Measurements from ENCODE around the gene CNIH1. TPM values are rescaled to one million over a fixed set of nuclear protein-coding genes. Genes with fewer than 3 reads are reported as not detected.

CNIH1 gene
- 100 to 1,000 TPM; 124 to 144 (median 140) TPM for polyA plus RNA-seq (ENCODE audit: insufficient read length in 3 of 3)
- long read RNA-seq, donor 1, full-length matches to known transcripts, result 50 of 50 reads
- long read RNA-seq, donor 1, partial matches to known transcripts, result 0 of 50 reads
- long read RNA-seq, donor 1, other reads (novel, unspliced or antisense), result 0 of 50 reads
- long read RNA-seq, donor 2, full-length matches to known transcripts, result 37 of 37 reads
- long read RNA-seq, donor 2, partial matches to known transcripts, result 0 of 37 reads
- long read RNA-seq, donor 2, other reads (novel, unspliced or antisense), result 0 of 37 reads
- long read RNA-seq, donor 3, full-length matches to known transcripts, result 97 of 109 reads
- long read RNA-seq, donor 3, partial matches to known transcripts, result 12 of 109 reads
- long read RNA-seq, donor 3, other reads (novel, unspliced or antisense), result 0 of 109 reads
- long read RNA-seq, donor 4, full-length matches to known transcripts, result 53 of 53 reads
- long read RNA-seq, donor 4, partial matches to known transcripts, result 0 of 53 reads
- long read RNA-seq, donor 4, other reads (novel, unspliced or antisense), result 0 of 53 reads
- long read RNA-seq, donor 5, result 0 reads
- long read RNA-seq, donor 6, full-length matches to known transcripts, result 48 of 48 reads
- long read RNA-seq, donor 6, partial matches to known transcripts, result 0 of 48 reads
- long read RNA-seq, donor 6, other reads (novel, unspliced or antisense), result 0 of 48 reads
- long read RNA-seq, donor 7, full-length matches to known transcripts, result 65 of 65 reads
- long read RNA-seq, donor 7, partial matches to known transcripts, result 0 of 65 reads
- long read RNA-seq, donor 7, other reads (novel, unspliced or antisense), result 0 of 65 reads
- long read RNA-seq, donor 8, result 0 reads
- long read RNA-seq, donor 9, full-length matches to known transcripts, result 52 of 52 reads
- long read RNA-seq, donor 9, partial matches to known transcripts, result 0 of 52 reads
- long read RNA-seq, donor 9, other reads (novel, unspliced or antisense), result 0 of 52 reads
- long read RNA-seq, donor 10, full-length matches to known transcripts, result 59 of 59 reads
- long read RNA-seq, donor 10, partial matches to known transcripts, result 0 of 59 reads
- long read RNA-seq, donor 10, other reads (novel, unspliced or antisense), result 0 of 59 reads
- long read RNA-seq, donor 11, full-length matches to known transcripts, result 50 of 55 reads
- long read RNA-seq, donor 11, partial matches to known transcripts, result 5 of 55 reads
- long read RNA-seq, donor 11, other reads (novel, unspliced or antisense), result 0 of 55 reads
- long read RNA-seq, donor 12, full-length matches to known transcripts, result 26 of 26 reads
- long read RNA-seq, donor 12, partial matches to known transcripts, result 0 of 26 reads
- long read RNA-seq, donor 12, other reads (novel, unspliced or antisense), result 0 of 26 reads
- long read RNA-seq, donor 13, result 0 reads
- long read RNA-seq, donor 14, full-length matches to known transcripts, result 58 of 58 reads
- long read RNA-seq, donor 14, partial matches to known transcripts, result 0 of 58 reads
- long read RNA-seq, donor 14, other reads (novel, unspliced or antisense), result 0 of 58 reads
- long read RNA-seq, donor 15, full-length matches to known transcripts, result 15 of 15 reads
- long read RNA-seq, donor 15, partial matches to known transcripts, result 0 of 15 reads
- long read RNA-seq, donor 15, other reads (novel, unspliced or antisense), result 0 of 15 reads
- long read RNA-seq, donor 16, full-length matches to known transcripts, result 119 of 119 reads
- long read RNA-seq, donor 16, partial matches to known transcripts, result 0 of 119 reads
- long read RNA-seq, donor 16, other reads (novel, unspliced or antisense), result 0 of 119 reads

GRCh38 chr14:54440873-54441868, at the start of gene CNIH1:
Gene CNIH1 (minus strand): TSS chr14:54441374. CDS start chr14:54441327, 47 bp downstream.
- DNase-seq (ENCODE audit: extremely low read depth in 1 of 11, low read depth in 9 of 11, low spot score in 4 of 11), result peak; percentile 82 to 91 (median 89)

- no peak for DNase-seq (ENCODE audit: extremely low read depth in 1 of 11, low read depth in 9 of 11, low spot score in 4 of 11)
These were observed 49.4 kb upstream of the CNIH1 start for GRCh38 chr14:54490445-54491175.

- no peak for DNase-seq (ENCODE audit: extremely low read depth in 1 of 11, low read depth in 9 of 11, low spot score in 4 of 11)
These were observed 48.7 kb upstream of the CNIH1 start for GRCh38 chr14:54489731-54490444.

DNA sequence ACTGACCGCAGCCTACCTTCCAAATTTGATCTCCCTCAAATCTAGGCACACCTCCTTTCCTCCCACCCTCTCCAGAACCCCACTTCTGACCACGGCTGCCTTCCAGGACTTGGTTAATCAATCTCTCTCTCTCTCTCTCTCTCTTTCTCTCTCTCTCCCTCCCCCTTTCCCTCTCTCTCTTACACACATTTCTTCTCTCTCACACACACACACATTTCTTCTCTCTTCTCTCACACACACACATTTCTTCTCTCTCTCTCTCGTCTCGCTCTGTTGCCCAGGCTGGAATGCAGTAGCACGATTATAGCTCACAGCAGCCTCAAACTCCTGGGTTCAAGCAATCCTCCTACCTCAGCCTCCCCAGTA, 48.1 kb upstream of the CNIH1 start:
- DNase-seq (ENCODE audit: extremely low read depth in 1 of 11, low read depth in 9 of 11, low spot score in 4 of 11), result no peak

DNA sequence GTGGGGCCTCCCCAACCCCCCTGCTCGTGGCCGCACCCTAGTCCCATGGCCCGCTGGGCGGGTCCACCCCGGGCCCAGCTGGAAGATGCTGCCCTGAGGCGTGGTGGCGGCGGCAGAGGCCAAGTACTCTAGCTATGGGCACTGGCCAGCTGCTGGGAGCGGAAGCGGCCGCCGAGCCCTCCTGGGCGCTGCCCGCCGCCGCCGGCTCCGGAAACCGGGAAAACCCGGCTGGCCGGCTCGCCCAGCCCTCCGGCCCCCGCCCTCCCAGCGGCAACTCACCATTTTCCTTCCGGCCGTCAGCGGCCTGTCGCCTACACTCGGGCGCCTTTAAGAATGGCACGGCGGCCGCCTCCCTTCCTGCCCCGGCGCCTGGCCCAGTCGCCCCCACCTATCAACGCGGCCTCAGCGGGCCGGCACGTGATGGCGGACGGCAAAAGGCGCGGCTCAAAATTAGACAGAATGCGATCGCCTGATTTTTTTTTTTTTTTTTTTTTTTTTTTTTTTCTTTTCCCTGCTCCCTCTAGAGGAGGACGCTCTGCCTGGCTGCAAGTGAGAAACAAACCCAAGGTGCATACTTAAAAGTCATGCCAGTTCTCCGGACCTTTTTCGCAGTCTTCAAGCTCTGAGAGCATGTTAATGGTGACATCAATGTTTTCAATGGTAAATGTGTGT, 47.6 kb upstream of the CNIH1 start, which contains the start of gene GMFB:
TSS of gene GMFB (minus strand) at position 335 of the 672 bp plus-strand sequence. CDS start at position 282, 53 bp downstream.
- peak; percentile 72 to 90 (median 85) for DNase-seq (ENCODE audit: extremely low read depth in 1 of 11, low read depth in 9 of 11, low spot score in 4 of 11)

- DNase-seq (ENCODE audit: extremely low read depth in 1 of 11, low read depth in 9 of 11, low spot score in 4 of 11), result peak in 1 of 11 donors; percentile 18
These were observed 47.1 kb upstream of the CNIH1 start for GRCh38 chr14:54488318-54488645.

DNA sequence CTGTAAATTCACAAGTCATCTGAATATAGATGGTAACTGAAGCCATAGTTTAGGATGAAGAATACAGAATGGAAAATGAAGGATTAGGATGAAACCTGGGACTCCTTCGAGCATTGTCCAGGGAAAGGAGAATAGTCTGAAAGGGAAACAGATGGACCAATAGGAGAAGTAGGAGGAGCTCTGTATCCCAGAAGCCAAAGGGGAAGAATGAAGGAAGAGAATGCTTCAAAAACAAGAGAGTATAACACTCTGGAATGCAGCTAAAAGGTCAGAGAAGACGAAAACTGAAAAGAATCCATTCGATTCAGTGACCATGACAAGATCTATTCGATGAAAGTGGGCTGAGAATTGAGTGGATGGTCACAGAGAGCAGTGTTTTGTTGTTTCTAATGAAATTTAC, 46.6 kb upstream of the CNIH1 start:
- no peak for DNase-seq (ENCODE audit: extremely low read depth in 1 of 11, low read depth in 9 of 11, low spot score in 4 of 11)

DNA sequence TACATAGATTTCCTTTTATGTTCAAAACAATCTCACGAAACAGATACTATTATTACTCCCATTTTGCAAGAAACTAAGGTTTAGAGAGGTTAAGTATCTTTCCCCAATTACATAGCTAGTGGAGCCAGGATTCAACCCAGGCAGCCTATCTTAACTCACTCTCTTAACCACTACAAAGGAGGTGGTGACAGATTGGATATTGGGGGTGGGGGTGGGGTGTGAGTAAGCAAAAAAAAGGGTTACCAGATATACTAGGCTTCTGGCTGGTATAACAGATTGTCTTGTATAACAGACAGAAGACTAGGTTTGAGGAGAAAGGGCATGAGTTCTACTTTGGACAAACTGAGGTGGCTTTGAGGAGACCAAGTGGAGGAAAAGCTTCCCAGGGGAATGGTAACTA, 45.5 kb upstream of the CNIH1 start:
- DNase-seq (ENCODE audit: extremely low read depth in 1 of 11, low read depth in 9 of 11, low spot score in 4 of 11), result no peak

- DNase-seq (ENCODE audit: extremely low read depth in 1 of 11, low read depth in 9 of 11, low spot score in 4 of 11), result no peak
These were observed 42.7 kb upstream of the CNIH1 start for GRCh38 chr14:54483846-54484245.

GRCh38 chr14:54483073-54483745, 42.0 kb upstream of the CNIH1 start:
- no peak for DNase-seq (ENCODE audit: extremely low read depth in 1 of 11, low read depth in 9 of 11, low spot score in 4 of 11)

- DNase-seq (ENCODE audit: extremely low read depth in 1 of 11, low read depth in 9 of 11, low spot score in 4 of 11), result no peak
These were observed 40.5 kb upstream of the CNIH1 start for GRCh38 chr14:54481695-54482094.

- no peak for DNase-seq (ENCODE audit: extremely low read depth in 1 of 11, low read depth in 9 of 11, low spot score in 4 of 11)
These were observed 39.8 kb upstream of the CNIH1 start for GRCh38 chr14:54480830-54481562.

- no peak for DNase-seq (ENCODE audit: extremely low read depth in 1 of 11, low read depth in 9 of 11, low spot score in 4 of 11)
These were observed 37.6 kb upstream of the CNIH1 start for GRCh38 chr14:54478636-54479215.

DNA sequence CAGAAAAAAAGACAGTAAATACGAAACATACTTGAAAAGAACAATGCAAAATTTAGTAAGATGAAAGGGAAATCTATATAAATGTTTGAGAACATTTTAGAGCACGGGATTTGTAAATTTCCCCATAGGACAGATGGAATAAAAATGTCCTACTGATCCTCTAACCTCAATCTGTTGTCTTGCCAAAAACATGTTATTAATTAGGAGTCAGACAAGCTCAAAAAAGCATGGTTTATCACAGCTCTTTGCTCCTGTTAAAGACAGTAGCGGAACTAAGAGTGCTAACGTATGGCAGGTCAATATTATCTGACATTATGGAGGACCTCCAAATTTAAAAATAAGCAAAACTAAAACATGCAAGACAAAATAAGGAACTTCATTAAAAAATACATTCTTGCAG, 34.7 kb upstream of the CNIH1 start:
- DNase-seq (ENCODE audit: extremely low read depth in 1 of 11, low read depth in 9 of 11, low spot score in 4 of 11), result no peak
